HUES64 (cell line): Measurements from ENCODE around the gene TCOF1.

ENCODE experiments used
- H3K27ac ChIP-seq: 2 replicates; pipeline ENCODE4 v1.7.0; 2013; ENCODE audit warnings: low read depth, low read length, inconsistent platforms
- H3K27me3 ChIP-seq: 2 replicates; pipeline ENCODE4 v1.6.1; 2013; ENCODE audit warnings: mild to moderate bottlenecking, low read length; ENCODE audit not compliant: insufficient read depth
- H3K36me3 ChIP-seq: 2 replicates; pipeline ENCODE4 v1.6.1; 2013; ENCODE audit warnings: mild to moderate bottlenecking, low read length; ENCODE audit not compliant: insufficient read depth
- H3K4me1 ChIP-seq: 2 replicates; pipeline ENCODE4 v1.6.1; 2013; ENCODE audit warnings: mild to moderate bottlenecking, low read length, moderate library complexity; ENCODE audit not compliant: insufficient read depth
- H3K4me3 ChIP-seq: 2 replicates; pipeline ENCODE4 v1.5.1; 2013; ENCODE audit warnings: mild to moderate bottlenecking, low read length, moderate library complexity
- H3K9ac ChIP-seq: 2 replicates; pipeline ENCODE4 v1.6.1; 2013; ENCODE audit warnings: mild to moderate bottlenecking, low read depth, low read length
- H3K9me3 ChIP-seq: 2 replicates; pipeline ENCODE4 v1.6.1; 2013; ENCODE audit warnings: low read depth, low read length; ENCODE audit not compliant: insufficient read depth
- WGBS: fragments of 150-250, 120-280 bp; methylation state at CpG from one replicate; pipeline ENCODE4 v1.1.7; 2013; ENCODE audit warnings: missing lambda C conversion rate; 5-methylcytosine and 5-hydroxymethylcytosine counted together

The TCOF1 gene

DNA sequence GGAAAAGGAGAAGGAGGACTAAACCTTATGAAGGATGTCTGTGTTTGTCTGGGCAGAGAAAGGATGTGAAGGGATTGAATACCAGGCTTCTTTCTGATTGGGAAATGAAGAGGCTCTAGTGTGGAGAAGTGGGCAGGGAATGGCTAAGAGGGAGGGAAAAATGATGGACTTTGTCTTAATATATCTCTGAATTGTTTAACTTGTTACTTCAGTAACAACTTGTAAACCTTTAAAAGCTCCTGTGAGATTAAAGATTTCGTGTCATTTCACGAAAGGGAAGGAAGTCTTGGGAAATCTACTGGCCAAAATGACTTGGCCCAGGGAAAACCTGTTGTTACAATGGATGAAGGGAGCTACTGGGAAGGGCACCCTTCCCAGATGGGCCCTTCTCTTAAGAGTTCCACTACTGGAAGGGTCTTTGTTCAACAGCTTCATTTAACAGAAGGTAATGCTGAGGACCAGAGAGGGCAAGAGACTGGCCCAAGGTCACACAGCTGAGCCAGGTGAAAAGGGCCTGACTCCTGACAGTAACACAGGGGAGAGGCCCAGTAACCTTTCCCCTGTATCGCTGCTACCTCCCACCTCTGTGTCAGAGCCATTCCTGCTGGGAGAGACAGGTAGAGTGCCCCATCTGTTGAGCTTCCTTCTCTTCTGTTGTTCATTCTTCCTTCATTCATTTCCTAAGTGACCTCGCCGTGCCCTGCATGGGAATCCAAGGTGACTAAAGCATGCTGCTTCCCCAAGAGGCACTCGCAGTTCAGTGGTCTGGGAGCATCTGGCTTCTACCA is 5.1 kb upstream of the TCOF1 start:
- no peaks in the 10 kb centered on the region for H3K36me3 ChIP-seq
- no peaks in the 10 kb centered on the region for H3K27me3 ChIP-seq
- WGBS: 82% methylated on average over 6 of the region's 6 CpGs
- no peak overlapping the region for H3K9ac ChIP-seq
- no peak overlapping the region for H3K27ac ChIP-seq
- peaks cover 9% of the 10 kb centered on the region for H3K4me1 ChIP-seq
- H3K9me3 ChIP-seq: no peaks in the 10 kb centered on the region
- no peak overlapping the region for H3K4me3 ChIP-seq

- Histone ChIP-seq H3K9ac (no peak overlapping the region), H3K27ac (no peak overlapping the region), H3K36me3 (no peaks in the 10 kb centered on the region), H3K4me3 (no peak overlapping the region), H3K27me3 (no peaks in the 10 kb centered on the region), H3K4me1 (peaks cover 9% of the 10 kb centered on the region), H3K9me3 (no peaks in the 10 kb centered on the region)
- WGBS: 91% methylated on average over 3 of the region's 3 CpGs
Measured at GRCh38 chr5:150353032-150353675, 4.3 kb upstream of the TCOF1 start.

DNA sequence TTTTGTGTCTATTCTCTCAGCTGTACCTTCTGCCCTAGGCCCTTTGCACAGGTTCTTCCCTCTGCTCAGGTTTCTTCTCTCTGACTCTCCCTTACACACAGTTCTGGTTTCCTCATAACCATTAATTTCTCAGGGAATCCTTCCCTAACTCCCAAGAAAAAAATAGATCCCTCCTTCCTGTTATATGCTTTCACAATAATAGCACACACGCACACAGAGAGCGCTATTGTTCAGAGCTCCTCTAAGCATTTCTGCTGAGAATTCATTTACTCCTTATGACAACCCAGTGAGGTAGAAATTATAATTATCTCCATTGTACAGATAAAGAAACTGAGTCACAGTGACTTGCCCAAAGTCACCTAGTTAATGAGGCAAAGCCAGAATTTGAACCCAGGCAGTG is 1.7 kb upstream of the TCOF1 start:
- Histone ChIP-seq H3K27ac (no peak overlapping the region), H3K27me3 (no peaks in the 10 kb centered on the region), H3K9me3 (no peaks in the 10 kb centered on the region), H3K9ac (no peak overlapping the region), H3K4me1 (peaks cover 7% of the 10 kb centered on the region), H3K36me3 (peaks cover 14% of the 10 kb centered on the region), H3K4me3 (no peak overlapping the region)
- 96% methylated on average over 2 of the region's 2 CpGs for WGBS

GRCh38 chr5:150356575-150357294 is 762 bp upstream of the TCOF1 start:
- Histone ChIP-seq H3K9me3 (no peaks in the 10 kb centered on the region), H3K4me3 (peak overlapping the region; percentile 45), H3K9ac (peak overlapping the region; percentile 37), H3K4me1 (peaks cover 4% of the 10 kb centered on the region), H3K36me3 (peaks cover 23% of the 10 kb centered on the region), H3K27me3 (no peaks in the 10 kb centered on the region), H3K27ac (0 out of 2 replicates have a peak overlapping the region, but pooled peaks have one; percentile 33)
- 78% methylated on average over 9 of the region's 10 CpGs for WGBS

DNA sequence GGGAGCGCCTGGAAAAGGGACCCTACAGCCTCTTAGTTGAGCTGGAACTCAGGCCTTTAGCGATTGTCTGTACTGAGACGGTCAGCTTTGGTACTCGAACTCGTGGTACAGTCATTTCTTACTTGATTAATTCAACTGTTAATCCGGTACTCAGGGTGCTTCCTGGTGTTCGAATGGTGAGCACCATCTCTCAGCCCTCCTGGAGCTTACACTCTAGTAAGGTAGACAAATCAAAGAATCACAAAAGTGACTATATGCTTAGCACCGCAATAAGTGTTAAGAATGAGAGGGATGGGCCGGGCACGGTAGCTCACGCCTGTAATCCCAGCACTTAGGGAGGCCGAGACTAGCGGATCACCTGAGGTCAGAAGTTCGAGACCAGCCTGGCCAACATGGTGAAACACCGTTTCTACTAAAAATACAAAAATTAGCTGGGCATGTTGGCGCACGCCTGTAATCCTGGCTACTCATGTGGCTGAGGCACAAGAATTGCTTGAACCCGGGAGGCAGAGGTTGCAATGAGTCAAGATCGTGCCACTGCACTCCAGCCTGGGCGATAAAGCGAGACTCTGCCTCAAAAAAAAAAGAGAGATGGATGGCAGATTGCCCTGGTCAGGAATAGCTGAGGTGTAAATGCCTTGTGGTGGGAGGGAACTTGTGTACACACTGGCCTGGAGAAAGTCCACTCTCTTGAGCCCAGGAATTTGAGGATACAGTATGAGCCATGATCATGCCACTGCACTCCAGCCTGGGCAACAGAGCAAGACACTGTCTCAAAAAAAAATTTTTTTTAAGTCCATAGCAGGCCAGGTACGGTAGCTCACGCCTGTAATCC is 981 bp downstream of the TCOF1 start:
- H3K4me3 ChIP-seq: peak overlapping the region; percentile 98
- 48% methylated on average over 23 of the region's 23 CpGs for WGBS
- H3K4me1 ChIP-seq: peaks cover 4% of the 10 kb centered on the region
- no peaks in the 10 kb centered on the region for H3K9me3 ChIP-seq
- no peaks in the 10 kb centered on the region for H3K27me3 ChIP-seq
- H3K27ac ChIP-seq: peak overlapping the region; percentile 80
- H3K9ac ChIP-seq: peak overlapping the region; percentile 98
- peaks cover 41% of the 10 kb centered on the region for H3K36me3 ChIP-seq

GRCh38 chr5:150361301-150361700 is 3.8 kb downstream of the TCOF1 start:
- no peak overlapping the region for H3K9ac ChIP-seq
- WGBS: 94% methylated on average over 1 of the region's 1 CpG
- H3K27ac ChIP-seq: no peak overlapping the region

DNA sequence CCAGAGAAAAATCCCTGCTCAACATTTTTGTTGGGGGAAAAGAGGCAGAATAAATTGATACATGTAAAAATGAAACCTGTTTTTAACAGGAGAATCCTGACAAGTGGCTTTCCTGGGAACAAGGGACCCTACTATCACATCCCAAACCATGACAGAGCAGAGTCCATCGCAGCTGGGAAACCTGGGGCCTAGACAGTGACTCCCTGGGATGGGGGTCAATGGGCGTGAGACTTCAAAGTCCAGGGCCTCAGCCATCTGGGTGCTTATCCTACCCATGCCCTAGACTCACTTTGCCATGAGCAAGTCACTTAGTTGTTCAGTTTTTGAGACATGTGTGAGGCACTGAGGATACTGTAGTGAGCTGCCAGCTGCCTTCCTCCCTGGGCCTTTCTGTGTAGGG is 5.7 kb downstream of the TCOF1 start:
- Histone ChIP-seq H3K9me3 (no peaks in the 10 kb centered on the region), H3K9ac (no peak overlapping the region), H3K4me1 (no peaks in the 10 kb centered on the region), H3K36me3 (peaks cover 82% of the 10 kb centered on the region), H3K27ac (no peak overlapping the region), H3K4me3 (no peak overlapping the region), H3K27me3 (no peaks in the 10 kb centered on the region)
- WGBS: 96% methylated on average over 2 of the region's 2 CpGs

More at GRCh38 chr5:150361301-150361700, 3.8 kb downstream of the TCOF1 start:
- no peak overlapping the region for H3K4me3 ChIP-seq
- peaks cover 69% of the 10 kb centered on the region for H3K36me3 ChIP-seq
- peaks cover 4% of the 10 kb centered on the region for H3K4me1 ChIP-seq
- H3K27me3 ChIP-seq: no peaks in the 10 kb centered on the region
- no peaks in the 10 kb centered on the region for H3K9me3 ChIP-seq

GRCh38 chr5:150364004-150364403 is 6.5 kb downstream of the TCOF1 start:
- Histone ChIP-seq H3K9ac (no peak overlapping the region), H3K27me3 (no peaks in the 10 kb centered on the region), H3K4me3 (no peak overlapping the region), H3K36me3 (peaks cover 90% of the 10 kb centered on the region), H3K9me3 (no peaks in the 10 kb centered on the region), H3K4me1 (no peaks in the 10 kb centered on the region), H3K27ac (no peak overlapping the region)
- WGBS: 93% methylated on average over 9 of the region's 9 CpGs

DNA sequence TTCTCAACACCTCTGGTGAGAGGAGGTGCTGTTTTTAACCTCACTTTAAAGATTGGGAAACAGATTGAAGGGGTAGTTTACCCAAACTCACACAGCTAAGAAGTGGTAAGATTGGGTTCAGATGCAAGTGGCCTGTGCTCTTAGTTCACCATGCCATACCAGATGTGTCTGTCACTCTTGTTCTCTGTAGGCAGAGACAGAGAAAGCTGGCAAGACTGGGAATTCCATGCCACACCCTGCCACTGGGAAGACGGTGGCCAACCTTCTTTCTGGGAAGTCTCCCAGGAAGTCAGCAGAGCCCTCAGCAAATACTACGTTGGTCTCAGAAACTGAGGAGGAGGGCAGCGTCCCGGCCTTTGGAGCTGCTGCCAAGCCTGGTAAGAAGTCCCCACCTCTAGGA is 11.0 kb downstream of the TCOF1 start:
- no peaks in the 10 kb centered on the region for H3K4me1 ChIP-seq
- H3K27ac ChIP-seq: no peak overlapping the region
- H3K27me3 ChIP-seq: no peaks in the 10 kb centered on the region
- 92% methylated on average over 4 of the region's 4 CpGs for WGBS
- H3K9ac ChIP-seq: no peak overlapping the region
- H3K9me3 ChIP-seq: no peaks in the 10 kb centered on the region
- peaks cover 94% of the 10 kb centered on the region for H3K36me3 ChIP-seq
- H3K4me3 ChIP-seq: no peak overlapping the region

- 95% methylated on average over 6 of the region's 6 CpGs for WGBS
- H3K4me3 ChIP-seq: no peak overlapping the region
- H3K27me3 ChIP-seq: no peaks in the 10 kb centered on the region
- no peaks in the 10 kb centered on the region; the same call in 1 of the 2 replicates for H3K4me1 ChIP-seq
- no peak overlapping the region for H3K9ac ChIP-seq
- H3K9me3 ChIP-seq: no peaks in the 10 kb centered on the region
- peaks cover 100% of the 10 kb centered on the region for H3K36me3 ChIP-seq
- no peak overlapping the region for H3K27ac ChIP-seq
Measured at GRCh38 chr5:150372639-150373038, 15.1 kb downstream of the TCOF1 start.
